ENCODE data around the gene LBP. TPM values are rescaled to one million over a fixed set of nuclear protein-coding genes. Genes with fewer than 3 reads are reported as not detected.

LBP gene
- total and polyA plus RNA-seq, 7 donors = 0.49 to 1.9 TPM; not detected in 5

DNA sequence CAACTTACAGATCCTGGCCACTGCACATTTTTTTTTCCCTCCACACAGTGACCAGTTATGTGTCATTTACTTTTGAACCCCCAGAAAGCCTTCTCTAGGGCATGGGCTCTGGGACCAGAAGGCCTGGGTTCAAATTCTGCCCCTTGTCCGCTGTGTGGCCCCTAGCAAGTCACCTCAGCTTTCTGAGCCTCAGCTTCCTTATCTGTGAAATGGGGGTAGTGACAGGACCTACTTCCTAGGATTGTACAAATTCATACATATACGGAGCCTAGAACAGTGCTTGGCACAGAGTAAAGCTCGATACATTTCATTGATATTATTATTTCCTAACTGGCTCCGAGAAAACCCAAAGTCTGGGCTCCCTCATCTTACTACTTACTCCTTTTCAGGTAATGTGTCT, 40.7 kb upstream of the LBP start:
- Histone ChIP-seq H3K9me3 (no peaks in the 10 kb centered on the region), H3K36me3 (no peaks in the 10 kb centered on the region), H3K4me3 (no peak overlapping the region), H3K27ac (no peak overlapping the region), H3K4me1 (no peaks in the 10 kb centered on the region), H3K27me3 (peaks cover 0 to 33% (median 0%) of the 10 kb centered on the region in 3 donors)
- DNase-seq = no peak
- TF ChIP-seq POLR2AphosphoS5 (IDR thresholded peaks at IDR 0.05) (no peak), EP300 (IDR thresholded peaks at IDR 0.05) (no peak), POLR2A (IDR thresholded peaks at IDR 0.05) (no peak)
- TF ChIP-seq, protein P1, sequence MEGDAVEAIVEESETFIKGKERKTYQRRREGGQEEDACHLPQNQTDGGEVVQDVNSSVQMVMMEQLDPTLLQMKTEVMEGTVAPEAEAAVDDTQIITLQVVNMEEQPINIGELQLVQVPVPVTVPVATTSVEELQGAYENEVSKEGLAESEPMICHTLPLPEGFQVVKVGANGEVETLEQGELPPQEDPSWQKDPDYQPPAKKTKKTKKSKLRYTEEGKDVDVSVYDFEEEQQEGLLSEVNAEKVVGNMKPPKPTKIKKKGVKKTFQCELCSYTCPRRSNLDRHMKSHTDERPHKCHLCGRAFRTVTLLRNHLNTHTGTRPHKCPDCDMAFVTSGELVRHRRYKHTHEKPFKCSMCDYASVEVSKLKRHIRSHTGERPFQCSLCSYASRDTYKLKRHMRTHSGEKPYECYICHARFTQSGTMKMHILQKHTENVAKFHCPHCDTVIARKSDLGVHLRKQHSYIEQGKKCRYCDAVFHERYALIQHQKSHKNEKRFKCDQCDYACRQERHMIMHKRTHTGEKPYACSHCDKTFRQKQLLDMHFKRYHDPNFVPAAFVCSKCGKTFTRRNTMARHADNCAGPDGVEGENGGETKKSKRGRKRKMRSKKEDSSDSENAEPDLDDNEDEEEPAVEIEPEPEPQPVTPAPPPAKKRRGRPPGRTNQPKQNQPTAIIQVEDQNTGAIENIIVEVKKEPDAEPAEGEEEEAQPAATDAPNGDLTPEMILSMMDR (IDR thresholded peaks at IDR 0.05) = no peak
- 83 to 90% methylated on average over 4 of the region's 4 CpGs for WGBS, 2 donors
- intact Hi-C loops (cut with DNase I) = no loop called here

DNA sequence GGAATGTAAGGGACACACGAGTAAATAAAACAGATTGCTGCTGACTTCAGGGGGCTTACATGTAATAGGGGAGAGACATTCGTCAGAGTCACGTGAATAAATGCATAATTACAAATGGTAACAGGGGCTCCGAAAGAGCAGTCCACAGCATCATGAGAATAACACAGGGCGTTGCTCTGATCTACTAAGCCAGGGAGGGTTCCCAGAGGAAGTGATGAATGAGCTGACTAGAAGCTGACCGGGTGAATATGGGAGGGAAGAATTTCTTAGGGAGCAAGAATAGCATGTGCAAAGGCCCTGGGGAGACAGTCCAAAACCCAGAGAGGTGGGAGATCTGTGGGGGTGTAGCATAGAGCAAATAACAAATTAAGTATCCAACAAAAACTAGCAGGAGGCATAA, 39.9 kb upstream of the LBP start:
- 81 to 82% methylated on average over 6 of the region's 6 CpGs for WGBS, 2 donors
- Histone ChIP-seq H3K27ac (no peak overlapping the region), H3K4me1 (no peaks in the 10 kb centered on the region), H3K27me3 (peaks cover 0 to 33% (median 0%) of the 10 kb centered on the region in 3 donors), H3K9me3 (no peaks in the 10 kb centered on the region), H3K4me3 (no peak overlapping the region), H3K36me3 (no peaks in the 10 kb centered on the region)
- TF ChIP-seq, protein P1 (IDR thresholded peaks at IDR 0.05) = no peak
- no peak for TF ChIP-seq POLR2A (IDR thresholded peaks at IDR 0.05)
- intact Hi-C loops (cut with DNase I) = no loop called here
- DNase-seq = peak; percentile 10

DNA sequence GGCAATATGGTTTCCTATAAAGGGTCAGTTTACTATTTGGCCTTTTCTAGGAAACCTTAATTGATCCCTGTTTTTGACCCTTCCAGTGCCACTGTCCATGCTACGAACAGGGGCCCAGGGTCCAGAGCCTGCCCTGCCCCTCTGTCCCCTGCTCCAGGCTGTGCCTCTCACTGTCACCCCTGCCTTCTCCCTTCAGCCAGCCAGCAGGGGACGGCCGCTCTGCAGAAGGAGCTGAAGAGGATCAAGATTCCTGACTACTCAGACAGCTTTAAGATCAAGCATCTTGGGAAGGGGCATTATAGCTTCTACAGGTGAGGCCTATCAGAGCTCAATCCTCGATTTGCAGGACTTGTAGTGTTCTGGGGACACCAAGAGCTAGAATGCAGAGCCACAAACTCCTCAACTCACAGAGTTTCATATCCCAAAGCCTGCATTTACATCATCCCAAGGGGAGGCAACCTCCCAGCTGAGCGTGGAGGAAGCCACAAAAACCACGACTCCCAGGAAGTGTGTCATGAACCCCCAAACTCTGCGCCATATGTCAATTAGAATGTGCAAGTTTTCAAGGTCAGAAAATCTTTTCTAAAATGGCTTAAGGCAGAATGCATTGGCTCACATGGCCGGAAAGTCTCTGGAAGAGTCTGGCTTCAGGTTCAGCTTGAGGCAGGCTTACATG, 38.8 kb upstream of the LBP start:
- no peak for DNase-seq
- intact Hi-C loops (cut with DNase I) = no loop called here
- TF ChIP-seq, protein P1 (IDR thresholded peaks at IDR 0.05) = no peak
- TF ChIP-seq EP300 (IDR thresholded peaks at IDR 0.05) (no peak), POLR2A (IDR thresholded peaks at IDR 0.05) (no peak), POLR2AphosphoS5 (IDR thresholded peaks at IDR 0.05) (no peak)
- Histone ChIP-seq H3K9me3 (no peaks in the 10 kb centered on the region), H3K4me1 (no peaks in the 10 kb centered on the region), H3K27me3 (peaks cover 0 to 33% (median 0%) of the 10 kb centered on the region in 3 donors), H3K27ac (no peak overlapping the region), H3K36me3 (no peaks in the 10 kb centered on the region), H3K4me3 (no peak overlapping the region)
- WGBS, 2 donors = 78 to 79% methylated on average over 8 of the region's 8 CpGs

DNA sequence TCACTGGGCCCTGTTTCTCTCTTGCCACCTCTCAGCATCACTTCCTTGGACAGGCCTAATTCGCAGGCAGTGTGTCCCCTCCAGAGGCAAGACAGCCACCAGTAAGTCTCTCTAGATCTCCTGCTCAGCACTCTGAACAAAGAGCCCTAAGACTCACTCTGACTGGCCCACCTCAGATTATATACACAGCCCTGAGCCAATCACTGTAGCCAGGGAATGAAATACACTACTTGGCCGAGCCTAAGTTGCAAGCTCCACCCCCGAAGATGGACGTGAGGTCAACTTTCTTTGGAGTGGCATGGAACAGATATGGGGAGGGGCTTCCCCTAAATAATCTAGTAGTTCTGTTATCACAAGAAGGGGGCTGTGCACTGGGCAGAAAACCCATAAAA, 38.2 kb upstream of the LBP start:
- no peak for DNase-seq
- Histone ChIP-seq H3K4me1 (no peaks in the 10 kb centered on the region), H3K27me3 (peaks cover 0 to 33% (median 0%) of the 10 kb centered on the region in 3 donors), H3K4me3 (no peak overlapping the region), H3K9me3 (no peaks in the 10 kb centered on the region), H3K36me3 (no peaks in the 10 kb centered on the region), H3K27ac (no peak overlapping the region)
- 56 to 65% methylated on average over 4 of the region's 4 CpGs for WGBS, 2 donors
- intact Hi-C loops (cut with DNase I) = no loop called here
- TF ChIP-seq POLR2A (IDR thresholded peaks at IDR 0.05) = no peak
- no peak for TF ChIP-seq EP300 (IDR thresholded peaks at IDR 0.05)
- TF ChIP-seq, protein P1 (IDR thresholded peaks at IDR 0.05) = no peak
- TF ChIP-seq POLR2AphosphoS5 (IDR thresholded peaks at IDR 0.05) = no peak

DNA sequence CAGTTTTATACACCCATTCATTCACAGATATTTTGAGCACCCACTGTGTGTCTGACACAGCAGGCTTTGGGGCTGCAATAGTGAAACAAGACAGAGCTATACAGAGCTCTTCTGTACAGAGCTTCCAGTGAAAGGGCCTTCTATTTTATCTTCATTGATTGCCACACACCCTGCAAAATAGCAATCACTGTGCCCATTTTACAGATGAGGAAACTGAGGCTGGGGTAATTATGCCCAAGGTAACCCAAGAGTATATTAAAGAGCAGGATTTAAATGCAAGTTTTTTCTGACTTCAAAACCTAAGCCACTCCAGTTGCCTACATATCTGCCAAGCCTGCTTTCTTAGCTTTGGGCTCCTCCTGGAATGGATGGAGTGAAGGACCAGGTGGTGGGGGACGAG, 37.8 kb upstream of the LBP start:
- H3K4me3 ChIP-seq = no peak overlapping the region
- TF ChIP-seq EP300 (IDR thresholded peaks at IDR 0.05) (no peak), POLR2AphosphoS5 (IDR thresholded peaks at IDR 0.05) (no peak), POLR2A (IDR thresholded peaks at IDR 0.05) (no peak)
- TF ChIP-seq, protein P1 (IDR thresholded peaks at IDR 0.05) = no peak
- no peaks in the 10 kb centered on the region for H3K36me3 ChIP-seq
- intact Hi-C loops (cut with DNase I) = no loop called here
- no peaks in the 10 kb centered on the region for H3K4me1 ChIP-seq
- no peak for DNase-seq
- H3K9me3 ChIP-seq = no peaks in the 10 kb centered on the region
- H3K27ac ChIP-seq = no peak overlapping the region
- H3K27me3 ChIP-seq = peaks cover 0 to 32% (median 0%) of the 10 kb centered on the region in 3 donors
- WGBS, 2 donors = 39 to 88% methylated on average over 1 of the region's 1 CpG

All from sigmoid colon (tissue), 7 donors.